ENCODE data around the gene PARP14.
"Not testable (repeated sequence)": the region's sequence is repeated elsewhere in the genome, so short reads cannot be mapped to it uniquely, and the experiment has no call there.

Gene PARP14

DNA sequence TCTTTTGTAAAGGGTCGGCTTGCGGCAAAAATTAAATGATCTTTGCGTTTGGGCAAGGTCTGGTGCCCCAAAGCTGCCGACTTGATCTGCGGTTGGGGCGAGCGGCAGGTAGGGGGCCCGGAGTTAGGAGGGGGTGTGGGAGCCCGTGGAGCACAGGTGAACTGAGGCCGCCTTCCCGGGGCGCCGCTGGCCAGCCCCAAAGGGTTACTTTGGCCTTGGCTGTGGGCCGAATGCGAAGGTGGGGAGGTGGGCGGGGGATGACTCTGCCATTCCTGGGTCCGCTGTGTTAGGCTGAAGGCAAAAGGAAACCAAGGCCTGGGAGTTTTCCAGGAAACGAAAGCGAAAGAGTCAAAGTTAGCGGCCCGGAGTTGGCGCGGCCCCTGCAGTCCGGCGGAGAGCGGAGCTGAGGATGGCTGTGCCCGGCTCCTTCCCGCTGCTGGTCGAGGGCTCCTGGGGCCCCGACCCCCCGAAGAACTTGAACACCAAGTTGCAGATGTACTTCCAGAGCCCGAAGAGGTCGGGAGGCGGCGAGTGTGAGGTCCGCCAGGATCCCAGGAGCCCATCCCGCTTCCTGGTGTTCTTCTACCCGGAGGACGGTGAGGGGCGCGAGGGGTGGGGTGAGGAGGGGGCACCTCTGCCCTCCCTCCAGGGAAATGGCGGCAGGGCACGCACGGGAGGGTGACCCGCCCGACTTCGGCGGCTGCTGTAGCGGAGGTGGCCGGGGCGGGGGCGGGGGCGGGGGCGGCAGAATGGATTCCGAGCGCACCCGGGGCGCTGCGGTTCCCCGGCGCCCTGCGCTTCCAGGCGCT is at the start of gene PARP14:
Gene PARP14, plus strand, starts transcription at position 365 of the 809 bp plus-strand sequence. Its CDS starts 45 bp downstream, at position 410.
- DNase-seq = peak; percentile 59

- no peak for DNase-seq
Observed at GRCh38 chr3:122635789-122636188, 44.9 kb upstream of the PARP14 start.

GRCh38 chr3:122636697-122637096 is 43.9 kb upstream of the PARP14 start:
- DNase-seq = no peak

DNA sequence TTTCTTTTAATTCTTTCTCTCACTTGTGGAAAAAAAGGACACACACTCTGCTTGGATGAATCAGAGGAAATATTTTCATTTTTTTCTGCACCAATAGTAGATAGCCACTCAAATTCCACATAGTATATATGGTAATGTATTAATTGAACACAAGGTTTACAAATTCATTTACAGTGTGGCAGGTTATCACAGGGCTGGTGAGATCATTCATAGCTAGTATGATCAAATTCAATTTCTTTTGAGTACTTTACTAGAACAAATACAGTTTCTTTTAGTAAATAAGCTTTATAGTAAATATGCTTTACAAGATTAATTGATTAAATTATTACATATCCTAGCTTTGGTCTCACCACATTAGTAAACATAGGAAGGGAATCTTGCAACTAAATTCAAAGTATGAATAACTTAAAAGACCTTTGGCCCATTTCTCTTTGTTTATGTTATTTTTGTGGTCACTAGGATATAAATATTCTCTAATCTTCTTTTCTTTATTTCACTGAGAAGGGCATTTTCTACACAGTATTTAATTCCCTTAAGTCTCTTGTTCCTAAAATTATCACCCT is 40.1 kb upstream of the PARP14 start:
- DNase-seq = no peak

DNA sequence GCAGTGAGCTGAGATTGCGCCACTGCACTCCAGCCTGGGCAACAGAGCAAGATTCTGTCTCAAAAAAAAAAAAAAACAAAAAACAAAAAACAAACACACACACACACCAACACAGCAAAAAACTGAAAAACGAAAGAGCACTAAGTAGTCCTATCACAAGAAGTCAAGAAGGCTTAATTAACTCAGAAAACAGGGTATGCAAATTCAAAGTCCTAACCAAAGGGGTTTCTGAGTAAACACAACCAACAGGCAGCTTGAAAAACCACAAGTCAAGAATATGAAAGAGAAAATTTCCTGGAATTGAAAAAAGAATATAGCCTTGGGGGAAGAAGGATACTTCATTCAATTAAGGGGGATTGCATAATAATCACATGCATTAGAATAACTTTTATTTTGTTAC is 37.7 kb upstream of the PARP14 start:
- DNase-seq = no peak

GRCh38 chr3:122646146-122646988 is 34.3 kb upstream of the PARP14 start:
- no peak for DNase-seq

DNA sequence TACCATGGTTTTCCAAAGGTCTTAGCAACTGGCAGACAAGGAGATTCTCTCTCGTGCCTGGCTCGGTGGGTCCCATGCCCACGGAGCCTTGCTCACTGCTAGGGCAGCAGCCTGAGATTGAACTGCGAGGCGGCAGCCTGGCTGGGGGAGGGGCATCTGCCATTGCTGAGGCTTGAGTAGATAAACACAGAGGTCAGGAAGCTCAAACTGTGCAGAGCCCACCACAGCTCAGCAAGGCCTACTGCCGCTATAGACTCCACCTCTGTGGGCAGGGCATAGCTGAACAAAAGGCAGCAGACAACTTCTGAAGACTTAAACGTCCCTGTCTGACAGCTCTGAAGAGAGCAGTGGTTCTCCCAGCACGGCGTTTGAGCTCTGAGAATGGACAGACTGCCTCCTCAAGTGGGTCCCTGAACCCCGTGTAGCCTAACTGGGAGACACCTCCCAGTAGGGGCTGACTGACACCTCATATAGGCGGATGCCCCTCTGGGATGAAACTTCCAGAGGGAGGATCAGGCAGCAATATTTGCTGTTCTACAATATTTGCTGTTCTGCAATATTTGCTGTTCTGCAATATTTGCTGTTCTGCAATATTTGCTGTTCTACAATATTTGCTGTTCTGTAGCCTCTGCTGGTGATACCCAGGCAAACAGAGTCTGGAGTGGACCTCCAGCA is 29.3 kb upstream of the PARP14 start:
- not testable (repeated sequence) for DNase-seq

DNA sequence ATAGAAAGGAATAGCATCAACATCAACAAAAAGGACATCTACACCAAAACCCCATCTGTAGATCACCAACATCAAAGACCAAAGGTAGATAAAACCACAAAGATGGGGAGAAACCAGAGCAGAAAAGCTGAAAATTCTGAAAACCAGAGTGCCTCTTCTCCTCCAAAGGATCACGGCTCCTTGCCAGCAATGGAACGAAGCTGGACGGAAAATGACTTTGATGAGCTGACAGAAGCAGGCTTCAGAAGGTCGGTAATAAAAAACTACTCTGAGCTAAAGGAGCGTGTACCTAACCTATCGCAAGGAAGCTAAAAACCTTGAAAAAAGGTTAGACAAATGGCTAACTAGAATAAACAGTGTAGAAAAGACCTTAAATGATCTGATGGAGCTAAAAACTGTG is 28.7 kb upstream of the PARP14 start:
- not testable (repeated sequence) for DNase-seq

DNA sequence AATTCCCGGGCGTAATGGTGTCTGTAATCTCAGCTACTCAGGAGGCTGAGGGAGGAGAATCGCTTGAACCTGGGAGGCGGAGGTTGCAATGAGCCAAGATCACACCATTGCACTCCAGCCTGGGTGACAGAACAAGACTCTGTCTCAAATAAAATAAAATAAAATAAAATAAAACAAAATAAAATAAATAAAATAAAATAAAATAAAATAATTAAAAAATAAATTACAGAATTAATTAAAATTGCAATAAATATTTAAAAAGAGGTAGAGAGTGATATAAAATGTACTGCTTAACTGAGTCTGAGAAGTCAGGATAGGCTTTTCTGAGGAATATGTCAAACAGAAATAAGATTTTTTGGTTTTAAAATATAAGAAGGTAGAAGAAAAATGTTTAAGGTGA is 22.3 kb upstream of the PARP14 start:
- not testable (repeated sequence) for DNase-seq

DNA sequence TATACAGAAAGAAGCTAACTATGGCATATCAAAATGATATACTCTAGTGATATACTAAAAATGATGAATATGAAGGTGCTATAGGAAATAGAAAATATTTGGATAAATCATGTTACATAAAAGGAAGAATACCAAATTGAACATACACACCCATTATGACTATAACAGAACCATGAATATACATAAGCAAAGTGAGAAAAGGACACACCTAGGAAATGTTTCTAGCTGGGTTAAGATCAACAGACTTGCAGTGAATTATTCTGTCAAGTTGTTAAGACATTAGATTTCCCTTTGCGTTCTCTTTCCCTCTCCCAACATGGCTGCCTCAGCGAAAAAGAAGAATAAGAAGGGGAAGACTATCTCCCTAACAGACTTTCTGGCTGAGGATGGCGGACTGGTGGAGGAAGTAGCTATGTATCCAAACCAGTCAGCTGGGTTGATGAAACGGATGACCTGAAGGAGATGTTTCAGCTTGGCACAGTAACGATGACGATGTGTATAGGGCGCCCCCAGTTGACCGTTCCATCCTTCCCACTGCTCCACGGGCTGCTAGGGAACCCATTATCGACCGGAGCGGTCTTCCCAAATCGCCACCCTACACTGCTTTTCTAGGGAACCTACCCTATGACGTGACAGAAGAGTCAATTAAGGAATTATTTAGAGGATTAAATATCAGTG is 20.2 kb upstream of the PARP14 start:
- no peak for DNase-seq

- no peak for DNase-seq
Observed at GRCh38 chr3:122661633-122662032, 19.0 kb upstream of the PARP14 start.

- no peak for DNase-seq
Observed at GRCh38 chr3:122662505-122662904, 18.1 kb upstream of the PARP14 start.

DNA sequence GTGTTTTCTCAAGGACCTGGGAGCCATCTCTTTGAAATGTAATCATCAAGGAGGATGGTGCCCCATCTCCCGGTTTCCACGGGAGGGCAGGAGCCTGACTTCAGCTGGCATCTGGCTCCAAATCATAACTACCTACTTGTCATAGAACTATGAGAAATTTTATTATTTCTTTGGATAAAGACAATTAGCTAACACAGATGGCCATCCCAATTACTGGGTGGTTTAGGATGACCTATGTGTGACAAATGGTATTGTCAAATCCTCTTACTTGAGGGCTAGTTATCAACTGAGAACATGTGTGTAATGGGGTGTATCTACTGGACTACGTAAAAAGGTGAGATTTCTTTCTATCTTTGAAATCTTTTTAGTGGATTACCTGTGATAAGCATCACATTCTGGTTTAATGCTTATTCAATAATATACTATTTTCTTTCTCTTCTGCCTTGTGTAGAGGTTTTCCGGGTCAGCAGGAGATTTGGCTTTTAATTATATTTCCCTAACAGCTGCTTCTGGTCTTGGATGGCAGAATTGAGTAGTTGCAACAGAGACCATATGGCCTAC is 15.3 kb upstream of the PARP14 start:
- no peak for DNase-seq

GRCh38 chr3:122665881-122666280 is 14.8 kb upstream of the PARP14 start:
- DNase-seq = no peak

- peak; percentile 56 for DNase-seq
Observed at GRCh38 chr3:122668930-122669730, 11.5 kb upstream of the PARP14 start.

DNA sequence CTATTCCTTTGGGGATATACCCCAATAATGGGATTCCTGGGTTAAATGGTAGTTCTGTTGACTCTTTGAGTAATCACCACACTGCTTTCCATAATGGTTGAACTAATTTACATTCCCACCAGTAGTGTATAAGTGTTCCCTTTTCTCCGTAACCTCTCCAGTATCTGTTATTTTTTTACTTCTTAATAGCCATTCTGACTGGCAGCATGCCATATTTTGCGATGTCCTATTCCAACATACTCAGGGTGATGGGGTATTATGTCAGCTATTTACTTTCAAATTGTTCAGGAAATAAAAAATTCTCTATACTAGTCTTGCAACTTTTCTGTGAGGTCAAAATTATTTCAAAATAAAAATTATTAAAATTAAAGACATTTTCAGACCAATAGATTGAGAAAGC is 9.1 kb upstream of the PARP14 start:
- DNase-seq = no peak

DNA sequence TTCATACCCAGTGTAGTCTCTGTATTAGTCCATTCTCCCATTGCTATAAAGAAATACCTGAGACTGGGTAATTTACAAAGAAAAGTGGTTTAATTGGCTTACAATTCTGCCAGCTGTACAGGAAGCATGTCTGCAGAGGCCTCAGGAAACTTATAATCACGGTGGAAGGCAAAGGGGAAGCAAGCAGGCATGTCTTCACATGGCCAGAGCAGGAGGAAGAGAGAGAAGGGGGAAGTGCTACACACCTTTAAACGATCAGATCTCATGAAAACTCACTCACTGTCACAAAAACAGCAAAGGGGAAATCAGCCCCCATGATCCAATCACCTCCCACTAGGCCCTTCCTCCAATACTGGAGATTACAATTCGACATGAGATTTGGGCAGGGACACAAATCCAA is 6.3 kb upstream of the PARP14 start:
- DNase-seq = no peak

- no peak for DNase-seq
Observed at GRCh38 chr3:122676759-122677158, 3.9 kb upstream of the PARP14 start.

DNA sequence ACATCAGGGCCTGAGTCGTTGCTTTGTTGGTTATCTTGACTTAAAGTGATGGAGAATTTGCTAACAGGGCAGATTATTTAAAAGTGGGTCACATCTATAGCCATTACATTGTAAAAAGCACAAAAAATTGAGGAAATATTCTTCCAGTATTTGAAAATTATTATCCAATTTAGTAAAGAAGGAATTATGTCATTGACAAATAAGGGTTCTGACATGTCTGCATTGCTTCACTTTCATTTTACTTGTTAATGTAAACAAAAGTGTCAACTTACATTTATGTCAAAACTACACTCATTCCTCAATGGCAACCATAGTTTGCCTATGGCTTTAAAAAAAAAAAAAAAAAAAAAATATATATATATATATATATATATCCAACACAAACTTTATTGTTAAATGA is 3.4 kb upstream of the PARP14 start:
- no peak for DNase-seq

GRCh38 chr3:122678506-122678905 is 2.1 kb upstream of the PARP14 start:
- no peak for DNase-seq
